HG03039 (cell line): ENCODE results near the gene ZNF2.
A peak's percentile ranks its signal among the peaks of the same experiment; 100 is the strongest.

Experiments
- ATAC-seq: cut with Tn5 transposase; IDR thresholded peaks from one replicate; pipeline ENCODE4 v1.9.1; 2021; ENCODE audit warnings: mild to moderate bottlenecking, moderate library complexity; ENCODE audit not compliant: unreplicated experiment

The ZNF2 gene

GRCh38 chr2:95204396-95204795 is 38.8 kb downstream of the ZNF2 start:
- no peak for ATAC-seq

GRCh38 chr2:95206096-95206495 is 40.5 kb downstream of the ZNF2 start:
- no peak for ATAC-seq

GRCh38 chr2:95207111-95207961 is 41.7 kb downstream of the ZNF2 start, which contains the start of gene ZNF892:
ZNF892 (plus strand) TSS chr2:95207521; CDS start chr2:95207816, 295 bp downstream.
- peak; percentile 97 for ATAC-seq

- no peak for ATAC-seq
Observed at GRCh38 chr2:95208106-95208505, 42.5 kb downstream of the ZNF2 start.

- ATAC-seq: no peak
Observed at GRCh38 chr2:95215018-95215612, 49.5 kb downstream of the ZNF2 start.

GRCh38 chr2:95220449-95220848 is 54.8 kb downstream of the ZNF2 start:
- no peak for ATAC-seq

GRCh38 chr2:95225658-95226057 is 60.0 kb downstream of the ZNF2 start:
- no peak for ATAC-seq

- no peak for ATAC-seq
Observed at GRCh38 chr2:95231723-95232122, 66.1 kb downstream of the ZNF2 start.

GRCh38 chr2:95232232-95232631 is 66.6 kb downstream of the ZNF2 start:
- ATAC-seq: no peak
